ENCODE data around the gene LRRN3.

Gene LRRN3

GRCh38 chr7:111083413-111083812 is 7.5 kb upstream of the LRRN3 start:
- intact Hi-C loops (cut with DNase I; ENCODE audit: low total_unique reads): no loop called here
- Histone ChIP-seq H3K4me3 (no peak overlapping the region), H3K4me1 (peaks cover 0 to 13% (median 5%) of the 10 kb centered on the region in 4 donors), H3K9me3 (no peaks in the 10 kb centered on the region), H3K36me3 (no peaks in the 10 kb centered on the region), H3K27me3 (no peaks in the 10 kb centered on the region), H3K27ac (no peak overlapping the region)
- no peak for DNase-seq
- TF ChIP-seq CTCF (IDR thresholded peaks at IDR 0.05): no peak

GRCh38 chr7:111085356-111085755 is 5.6 kb upstream of the LRRN3 start:
- Histone ChIP-seq H3K4me3 (no peak overlapping the region), H3K27ac (no peak overlapping the region), H3K36me3 (no peaks in the 10 kb centered on the region), H3K9me3 (no peaks in the 10 kb centered on the region), H3K27me3 (no peaks in the 10 kb centered on the region), H3K4me1 (peaks cover 0 to 16% (median 5%) of the 10 kb centered on the region in 4 donors)
- intact Hi-C loops (cut with DNase I; ENCODE audit: low total_unique reads): no loop called here
- TF ChIP-seq CTCF (IDR thresholded peaks at IDR 0.05): no peak
- no peak for DNase-seq

- intact Hi-C loops (cut with DNase I; ENCODE audit: low total_unique reads): no loop called here
Measured at GRCh38 chr7:111086532-111086931, 4.4 kb upstream of the LRRN3 start.

GRCh38 chr7:111088328-111088727 is 2.6 kb upstream of the LRRN3 start:
- no peak for DNase-seq
- intact Hi-C loops (cut with DNase I; ENCODE audit: low total_unique reads): no loop called here
- H3K27me3 ChIP-seq: no peaks in the 10 kb centered on the region
- TF ChIP-seq CTCF (IDR thresholded peaks at IDR 0.05): no peak
- no peak overlapping the region for H3K4me3 ChIP-seq
- no peak overlapping the region for H3K27ac ChIP-seq
- no peaks in the 10 kb centered on the region for H3K9me3 ChIP-seq
- no peaks in the 10 kb centered on the region for H3K36me3 ChIP-seq
- H3K4me1 ChIP-seq: peaks cover 0 to 23% (median 5%) of the 10 kb centered on the region in 4 donors

More at GRCh38 chr7:111086532-111086931, 4.4 kb upstream of the LRRN3 start:
- Histone ChIP-seq H3K4me1 (peaks cover 0 to 19% (median 7%) of the 10 kb centered on the region in 4 donors), H3K36me3 (no peaks in the 10 kb centered on the region), H3K4me3 (no peak overlapping the region), H3K27me3 (no peaks in the 10 kb centered on the region), H3K27ac (no peak overlapping the region), H3K9me3 (no peaks in the 10 kb centered on the region)
- TF ChIP-seq CTCF (IDR thresholded peaks at IDR 0.05): no peak
- DNase-seq: no peak

GRCh38 chr7:111089822-111090426 is 1.0 kb upstream of the LRRN3 start:
- Histone ChIP-seq H3K4me1 (peaks cover 0 to 30% (median 5%) of the 10 kb centered on the region in 4 donors), H3K4me3 (no peak overlapping the region), H3K36me3 (no peaks in the 10 kb centered on the region), H3K27me3 (no peaks in the 10 kb centered on the region), H3K27ac (no peak overlapping the region), H3K9me3 (no peaks in the 10 kb centered on the region)
- DNase-seq: no peak
- TF ChIP-seq CTCF (IDR thresholded peaks at IDR 0.05): peak; percentile 61 to 72
- intact Hi-C loops (cut with DNase I; ENCODE audit: low total_unique reads): loop anchor here (5.0 to 10.0 kb wide), 2 partner anchors 397 to 645 kb away; no protein-coding TSS in a partner anchor
